PC-3 (cell line): Measurements from ENCODE around the gene BCLAF3.

Experiments
- CTCF ChIP-seq: fragments of 300-600 bp; sonication (generic); conservative IDR thresholded peaks from 2 replicates; pipeline ENCODE4 v1.5.1; 2017; ENCODE audit warnings: antibody characterized with exemption, low read depth, mild to moderate bottlenecking, low read length
- EZH2 ChIP-seq: fragments of 300-600 bp; sonication (generic); IDR thresholded peaks from one replicate; pipeline ENCODE4 v1.6.1; 2017; ENCODE audit warnings: antibody characterized with exemption, mild to moderate bottlenecking, low read length; ENCODE audit not compliant: unreplicated experiment
- EZH2phosphoT487 ChIP-seq: fragments of 300-600 bp; sonication (generic); IDR thresholded peaks from 2 replicates; pipeline ENCODE4 v1.6.1; 2018; ENCODE audit warnings: mild to moderate bottlenecking, antibody characterized with exemption, low read length, borderline replicate concordance

- TF ChIP-seq CTCF = no peak
- TF ChIP-seq EZH2 = no peak
- TF ChIP-seq EZH2phosphoT487 = no peak
Measured at GRCh38 chrX:20037186-20037585, 46.3 kb upstream of the BCLAF3 start.
